ENCODE measurements around the gene DHX8.

Gene DHX8

GRCh38 chr17:43558805-43559160 is 75.0 kb downstream of the DHX8 start:
- Mint-ChIP-seq H3K36me3 (ENCODE audit: low read depth) (no peaks in the 10 kb centered on the region), H3K9me3 (no peaks in the 10 kb centered on the region), H3K27ac (no peak overlapping the region), H3K27me3 (peaks cover 34% of the 10 kb centered on the region), H3K4me1 (peaks cover 19% of the 10 kb centered on the region), H3K4me3 (no peak overlapping the region)
- ATAC-seq = no peak
- no peak for DNase-seq

DNA sequence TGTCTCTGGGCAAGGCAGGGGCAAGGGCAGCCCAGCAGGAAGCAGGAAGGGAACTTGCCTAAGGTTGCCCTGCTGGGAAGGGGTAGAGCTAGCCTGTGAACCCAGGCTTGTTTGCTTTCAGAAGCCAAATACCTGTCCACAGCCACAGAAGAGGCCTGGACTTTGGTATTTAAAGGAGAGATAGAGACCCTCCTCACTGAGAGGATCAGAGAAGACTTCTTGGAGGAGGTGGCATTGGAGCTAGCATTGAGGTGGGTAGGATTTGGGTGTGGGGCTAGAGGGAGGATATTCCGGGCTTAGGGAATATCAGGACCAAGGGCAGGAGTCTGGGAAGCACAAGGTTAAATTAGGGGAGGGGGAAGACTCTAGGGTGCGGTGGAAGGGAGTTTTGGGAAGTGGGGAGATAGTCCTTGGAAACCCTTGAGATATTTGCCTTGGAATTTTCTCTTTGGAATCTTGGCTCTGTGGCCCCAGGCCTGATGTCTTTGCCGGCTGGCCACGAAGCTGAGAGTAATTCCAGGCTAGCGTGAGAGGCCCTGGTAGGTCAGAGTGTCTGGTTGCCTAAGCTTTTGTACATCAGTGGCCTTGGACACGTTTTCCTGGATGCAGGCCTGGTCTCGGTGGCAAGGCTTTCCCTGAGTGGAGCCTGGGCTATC is 75.5 kb downstream of the DHX8 start:
- Mint-ChIP-seq H3K9me3 (no peaks in the 10 kb centered on the region), H3K36me3 (ENCODE audit: low read depth) (no peaks in the 10 kb centered on the region), H3K4me1 (peaks cover 19% of the 10 kb centered on the region), H3K4me3 (no peak overlapping the region), H3K27me3 (peaks cover 35% of the 10 kb centered on the region), H3K27ac (no peak overlapping the region)
- ATAC-seq = no peak
- DNase-seq = no peak

GRCh38 chr17:43560461-43561427 is 77.0 kb downstream of the DHX8 start:
- no peak for DNase-seq
- H3K9me3 Mint-ChIP-seq = no peaks in the 10 kb centered on the region
- H3K36me3 Mint-ChIP-seq (ENCODE audit: low read depth) = no peaks in the 10 kb centered on the region
- no peak overlapping the region for H3K4me3 Mint-ChIP-seq
- H3K4me1 Mint-ChIP-seq = peaks cover 19% of the 10 kb centered on the region
- H3K27ac Mint-ChIP-seq = peak overlapping the region; percentile 21
- ATAC-seq = peak; percentile 80
- peaks cover 35% of the 10 kb centered on the region for H3K27me3 Mint-ChIP-seq

DNA sequence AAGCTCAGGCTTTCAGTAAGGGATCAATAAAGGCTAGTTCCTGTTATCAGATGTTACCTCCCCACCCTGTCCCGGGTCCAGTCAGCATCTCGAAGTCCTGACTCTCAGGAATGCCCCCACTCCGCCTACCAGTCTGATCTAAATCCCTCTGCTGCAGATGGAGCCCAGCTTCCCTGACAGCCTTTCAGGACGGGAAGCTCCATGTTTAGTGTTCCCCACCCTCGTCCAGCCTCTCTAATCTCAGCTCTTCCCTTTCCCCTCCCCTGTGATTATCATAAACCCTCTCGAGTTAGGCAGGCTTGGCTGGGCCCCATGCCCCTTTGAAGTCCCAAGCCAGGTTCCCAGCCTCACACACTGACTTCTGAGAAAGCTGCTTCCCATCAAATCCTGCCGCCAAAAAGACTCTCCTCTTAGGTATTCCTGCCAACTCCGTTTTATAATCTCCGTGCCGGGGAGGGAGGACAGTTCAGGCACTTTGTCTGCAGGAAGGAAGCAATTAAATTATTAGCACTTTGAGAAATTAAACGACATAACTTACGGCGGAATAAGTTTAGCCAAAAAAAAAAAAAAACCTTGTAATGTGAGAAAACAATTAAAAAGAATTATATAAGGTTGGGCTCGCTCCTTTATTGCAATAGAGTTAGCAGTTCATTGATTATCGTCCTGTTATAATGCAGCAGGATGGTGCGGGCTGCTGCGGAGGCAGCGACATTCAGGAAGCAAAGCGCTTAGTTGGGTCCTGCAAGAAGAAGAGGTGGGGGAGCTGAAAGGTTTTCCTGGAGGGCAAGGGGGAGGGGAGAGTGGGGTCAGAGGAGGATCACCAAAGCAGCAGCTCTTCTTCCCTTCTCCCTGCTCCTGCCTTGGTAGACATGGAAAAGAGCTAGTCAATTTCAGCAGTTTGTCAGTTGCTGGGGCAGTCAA is 79.2 kb downstream of the DHX8 start:
- DNase-seq (no peak), ATAC-seq (no peak)
- Mint-ChIP-seq H3K27ac (no peak overlapping the region), H3K4me1 (peaks cover 13% of the 10 kb centered on the region), H3K36me3 (ENCODE audit: low read depth) (no peaks in the 10 kb centered on the region), H3K27me3 (peaks cover 31% of the 10 kb centered on the region), H3K9me3 (no peaks in the 10 kb centered on the region), H3K4me3 (no peak overlapping the region)

GRCh38 chr17:43563600-43564594 is 80.1 kb downstream of the DHX8 start:
- no peak overlapping the region for H3K4me3 Mint-ChIP-seq
- ATAC-seq = no peak
- no peak for DNase-seq
- no peak overlapping the region for H3K27ac Mint-ChIP-seq
- H3K27me3 Mint-ChIP-seq = peaks cover 31% of the 10 kb centered on the region
- H3K9me3 Mint-ChIP-seq = no peaks in the 10 kb centered on the region
- peaks cover 13% of the 10 kb centered on the region for H3K4me1 Mint-ChIP-seq
- H3K36me3 Mint-ChIP-seq (ENCODE audit: low read depth) = no peaks in the 10 kb centered on the region

DNA sequence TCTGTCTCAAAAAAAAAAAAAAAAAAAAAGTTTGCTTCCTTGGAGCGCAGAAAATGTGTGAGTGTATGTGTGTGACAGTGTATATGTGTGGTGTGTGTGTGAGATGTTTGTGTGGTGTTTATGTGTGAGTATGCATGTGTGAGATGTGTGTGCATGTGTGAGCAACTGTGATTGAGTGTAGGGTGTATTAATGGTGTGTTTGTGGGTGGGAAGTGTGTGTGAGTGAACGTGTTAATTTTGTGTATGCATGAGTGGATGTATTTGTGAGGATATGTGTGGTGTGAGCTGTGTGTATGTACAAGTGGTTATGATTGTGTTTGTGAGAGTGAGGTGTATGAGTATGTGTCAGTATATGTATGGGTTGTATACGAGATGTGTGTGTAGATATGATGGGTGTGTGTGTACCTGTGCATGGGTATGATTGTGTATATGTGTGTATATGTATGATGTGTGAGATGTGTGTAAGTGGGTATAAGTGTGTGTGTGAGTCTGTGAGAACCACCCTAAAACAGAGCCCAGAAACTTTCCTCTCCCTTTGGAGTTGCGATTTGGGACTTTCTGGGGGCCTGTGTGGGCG is 84.8 kb downstream of the DHX8 start:
- Mint-ChIP-seq H3K27ac (no peak overlapping the region), H3K4me1 (no peaks in the 10 kb centered on the region), H3K4me3 (no peak overlapping the region), H3K36me3 (ENCODE audit: low read depth) (no peaks in the 10 kb centered on the region), H3K9me3 (no peaks in the 10 kb centered on the region), H3K27me3 (peaks cover 8% of the 10 kb centered on the region)
- no peak for ATAC-seq
- DNase-seq = no peak

DNA sequence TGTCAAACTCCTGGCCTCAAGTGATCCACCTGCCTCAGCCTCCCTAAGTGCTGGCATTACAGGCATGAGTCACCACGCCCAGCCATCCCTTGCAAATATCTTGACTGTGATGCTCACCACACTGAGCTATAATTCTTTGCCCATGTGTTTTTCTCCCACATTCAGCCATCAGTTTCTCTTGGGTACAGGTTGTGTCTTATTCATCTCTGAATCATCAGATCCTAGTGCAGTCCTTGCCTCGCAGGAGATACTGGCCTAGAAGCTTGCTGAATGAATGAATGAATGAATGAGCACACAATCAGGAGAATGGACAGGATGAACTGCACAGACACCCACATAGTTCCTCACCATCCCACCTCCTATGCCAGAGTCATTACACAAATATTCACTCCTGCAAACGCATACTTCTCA is 86.7 kb downstream of the DHX8 start:
- Mint-ChIP-seq H3K27me3 (no peaks in the 10 kb centered on the region), H3K36me3 (ENCODE audit: low read depth) (no peaks in the 10 kb centered on the region), H3K9me3 (no peaks in the 10 kb centered on the region), H3K4me3 (no peak overlapping the region), H3K27ac (no peak overlapping the region), H3K4me1 (no peaks in the 10 kb centered on the region)
- ATAC-seq = peak; percentile 63
- DNase-seq = no peak

- DNase-seq (no peak), ATAC-seq (peak; percentile 58)
- Mint-ChIP-seq H3K9me3 (no peaks in the 10 kb centered on the region), H3K27me3 (no peaks in the 10 kb centered on the region), H3K4me1 (no peaks in the 10 kb centered on the region), H3K27ac (no peak overlapping the region), H3K4me3 (no peak overlapping the region), H3K36me3 (ENCODE audit: low read depth) (no peaks in the 10 kb centered on the region)
Observed at GRCh38 chr17:43572368-43572980, 88.7 kb downstream of the DHX8 start.

- no peak for ATAC-seq
- no peaks in the 10 kb centered on the region for H3K27me3 Mint-ChIP-seq
- no peak for DNase-seq
- H3K9me3 Mint-ChIP-seq = no peaks in the 10 kb centered on the region
- no peaks in the 10 kb centered on the region for H3K36me3 Mint-ChIP-seq (ENCODE audit: low read depth)
- no peak overlapping the region for H3K27ac Mint-ChIP-seq
- H3K4me1 Mint-ChIP-seq = peaks cover 4% of the 10 kb centered on the region
- no peak overlapping the region for H3K4me3 Mint-ChIP-seq
Observed at GRCh38 chr17:43573579-43574321, 90.0 kb downstream of the DHX8 start.

DNA sequence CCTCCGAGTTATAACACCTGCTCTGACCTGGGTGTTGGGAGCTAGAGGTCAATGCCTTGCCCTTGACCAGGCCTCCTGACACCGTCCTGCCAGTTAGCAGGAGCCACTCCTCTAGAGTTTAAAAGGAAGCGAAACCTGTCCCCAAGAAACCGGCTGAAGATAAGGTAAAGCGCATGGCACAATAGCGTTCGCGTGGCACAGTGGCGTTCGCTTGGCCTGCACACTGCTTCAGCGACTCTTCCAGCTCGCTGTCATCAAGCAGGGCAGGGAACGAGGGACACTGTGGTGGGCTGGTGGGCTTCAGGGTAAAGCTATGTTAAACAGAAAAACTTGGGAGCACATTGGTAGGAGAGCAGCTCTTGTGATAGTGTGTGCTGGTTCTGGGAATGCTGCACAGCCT is 90.6 kb downstream of the DHX8 start:
- no peaks in the 10 kb centered on the region for H3K27me3 Mint-ChIP-seq
- no peak for DNase-seq
- no peaks in the 10 kb centered on the region for H3K36me3 Mint-ChIP-seq (ENCODE audit: low read depth)
- peaks cover 9% of the 10 kb centered on the region for H3K4me1 Mint-ChIP-seq
- H3K27ac Mint-ChIP-seq = no peak overlapping the region
- no peak for ATAC-seq
- H3K4me3 Mint-ChIP-seq = no peak overlapping the region
- no peaks in the 10 kb centered on the region for H3K9me3 Mint-ChIP-seq

GRCh38 chr17:43574896-43575525 is 91.2 kb downstream of the DHX8 start:
- no peaks in the 10 kb centered on the region for H3K36me3 Mint-ChIP-seq (ENCODE audit: low read depth)
- H3K9me3 Mint-ChIP-seq = no peaks in the 10 kb centered on the region
- DNase-seq = no peak
- no peaks in the 10 kb centered on the region for H3K27me3 Mint-ChIP-seq
- peaks cover 13% of the 10 kb centered on the region for H3K4me1 Mint-ChIP-seq
- no peak for ATAC-seq
- no peak overlapping the region for H3K27ac Mint-ChIP-seq
- no peak overlapping the region for H3K4me3 Mint-ChIP-seq
